GM12892 (cell line): Measurements from ENCODE around the gene IL17RD.

Source experiments
- POLR2A ChIP-seq: IDR thresholded peaks from 2 replicates; pipeline ENCODE4 v1.6.1; 2011; ENCODE audit warnings: low read depth, low read length, control low read depth
- POLR2AphosphoS5 ChIP-seq: IDR thresholded peaks from 2 replicates; pipeline ENCODE4 v1.6.1; 2011; ENCODE audit warnings: low read depth, low read length, control low read depth
- TAF1 ChIP-seq: IDR thresholded peaks from 2 replicates; pipeline ENCODE4 v1.6.1; 2011; ENCODE audit warnings: low read depth, mild to moderate bottlenecking, control low read depth, low read length, borderline replicate concordance

DNA sequence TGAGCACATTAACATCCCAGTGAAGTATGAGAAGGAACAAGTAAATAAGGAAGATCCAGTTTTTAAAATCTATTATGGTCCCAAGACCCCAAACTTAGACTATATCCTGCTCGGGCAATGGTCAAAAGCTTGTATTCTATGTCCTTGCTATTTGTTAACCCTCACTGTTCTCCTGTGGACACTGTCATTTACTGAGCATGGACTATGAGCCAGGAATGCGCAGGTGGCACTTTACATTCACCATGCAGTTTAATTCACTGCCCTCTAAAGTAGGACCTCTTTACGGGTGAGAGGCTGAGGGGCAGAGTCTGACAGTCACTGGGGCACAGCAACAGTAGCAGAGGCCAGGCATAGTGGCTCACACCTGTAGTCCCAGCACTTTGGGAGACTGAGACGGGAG lies 76.1 kb downstream of the IL17RD start:
- TF ChIP-seq POLR2AphosphoS5 (no peak), TAF1 (no peak), POLR2A (no peak)
